GM12873 (cell line): ENCODE measurements around the gene SREBF1.

Source experiments
- TF ChIP-seq, protein P1 (sequence below): IDR thresholded peaks from 2 replicates; pipeline ENCODE4 v1.5.1; 2012; ENCODE audit warnings: low read depth, mild to moderate bottlenecking, moderate library complexity, low read length, control low read depth; ENCODE audit not compliant: insufficient read depth; ENCODE audit errors: missing control alignments

The SREBF1 gene

GRCh38 chr17:17877529-17878358 is 41.0 kb upstream of the SREBF1 start:
- TF ChIP-seq, protein P1, sequence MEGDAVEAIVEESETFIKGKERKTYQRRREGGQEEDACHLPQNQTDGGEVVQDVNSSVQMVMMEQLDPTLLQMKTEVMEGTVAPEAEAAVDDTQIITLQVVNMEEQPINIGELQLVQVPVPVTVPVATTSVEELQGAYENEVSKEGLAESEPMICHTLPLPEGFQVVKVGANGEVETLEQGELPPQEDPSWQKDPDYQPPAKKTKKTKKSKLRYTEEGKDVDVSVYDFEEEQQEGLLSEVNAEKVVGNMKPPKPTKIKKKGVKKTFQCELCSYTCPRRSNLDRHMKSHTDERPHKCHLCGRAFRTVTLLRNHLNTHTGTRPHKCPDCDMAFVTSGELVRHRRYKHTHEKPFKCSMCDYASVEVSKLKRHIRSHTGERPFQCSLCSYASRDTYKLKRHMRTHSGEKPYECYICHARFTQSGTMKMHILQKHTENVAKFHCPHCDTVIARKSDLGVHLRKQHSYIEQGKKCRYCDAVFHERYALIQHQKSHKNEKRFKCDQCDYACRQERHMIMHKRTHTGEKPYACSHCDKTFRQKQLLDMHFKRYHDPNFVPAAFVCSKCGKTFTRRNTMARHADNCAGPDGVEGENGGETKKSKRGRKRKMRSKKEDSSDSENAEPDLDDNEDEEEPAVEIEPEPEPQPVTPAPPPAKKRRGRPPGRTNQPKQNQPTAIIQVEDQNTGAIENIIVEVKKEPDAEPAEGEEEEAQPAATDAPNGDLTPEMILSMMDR, result no peak

GRCh38 chr17:17876959-17877528 is 40.3 kb upstream of the SREBF1 start:
- TF ChIP-seq, protein P1, result no peak

- TF ChIP-seq, protein P1, result no peak
Measured at GRCh38 chr17:17874478-17874877, 37.7 kb upstream of the SREBF1 start.

DNA sequence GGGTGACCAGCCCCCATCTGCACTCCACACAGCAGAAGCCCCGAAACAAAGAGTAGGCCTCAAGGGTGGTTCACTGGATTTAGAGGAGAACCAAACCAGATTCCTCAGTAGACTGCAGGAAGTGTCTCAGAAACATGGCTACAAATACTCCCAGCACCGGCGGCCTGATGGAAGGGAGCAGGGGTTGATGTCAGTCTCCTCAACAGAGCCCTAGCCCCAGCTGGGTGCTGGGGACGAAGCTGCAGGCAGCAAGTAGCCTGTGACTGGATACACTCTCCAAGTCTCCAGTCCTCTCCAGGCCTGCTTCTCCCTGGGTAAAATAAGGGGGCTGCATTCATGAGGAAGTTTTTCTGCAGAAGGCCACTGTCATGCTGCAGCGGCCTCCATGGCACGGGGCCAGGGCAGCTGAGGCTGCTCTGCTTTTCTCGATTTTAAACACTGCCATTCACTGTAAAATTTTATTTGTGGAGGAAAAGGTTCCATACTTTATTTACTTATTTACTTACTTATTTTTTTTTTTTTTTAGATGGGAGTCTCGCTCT is 36.7 kb upstream of the SREBF1 start:
- TF ChIP-seq, protein P1, result no peak

GRCh38 chr17:17872547-17873345 is 36.0 kb upstream of the SREBF1 start:
- TF ChIP-seq, protein P1, result no peak

DNA sequence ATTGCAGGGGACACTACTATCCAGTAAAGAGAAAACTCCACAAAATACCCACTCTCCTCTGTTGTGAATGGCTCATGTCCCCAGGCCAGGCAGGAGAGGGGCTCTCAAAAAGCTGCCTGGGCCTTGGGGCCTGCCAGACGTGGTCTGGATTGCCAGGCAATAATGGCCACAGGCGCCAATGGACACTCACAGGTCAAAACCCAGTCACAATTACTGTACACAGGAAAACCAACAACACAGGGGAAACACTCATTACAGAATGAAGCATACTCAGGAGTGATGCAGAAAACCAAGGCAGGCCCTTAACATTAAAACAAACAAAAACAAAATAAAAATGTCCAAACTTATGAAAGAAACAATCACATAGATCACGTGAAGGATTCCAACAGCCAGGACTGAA is 35.1 kb upstream of the SREBF1 start:
- TF ChIP-seq, protein P1, result no peak

GRCh38 chr17:17870247-17870646 is 33.5 kb upstream of the SREBF1 start:
- TF ChIP-seq, protein P1, result peak; percentile 45
